Prostate gland (tissue), 2 donors: ENCODE measurements around the gene CHPF.

Experiments used
- CTCF ChIP-seq, 4 experiments: fragments of 200-600 bp in 2 of 4; fragments of 450-650 bp in 2 of 4; sonication (generic) in 2 of 4; IDR thresholded peaks; 1 replicate in 3 of 4; 2 replicates in 1 of 4; pipeline ENCODE4 v1.5.1; 2016 to 2019; ENCODE audit warnings: antibody characterized with exemption in 4 of 4, mild to moderate bottlenecking in 2 of 4, moderate library complexity in 2 of 4
- POLR2A ChIP-seq: fragments of 450-650 bp; IDR thresholded peaks from one replicate; pipeline ENCODE4 v1.6.1; 2016; ENCODE audit warnings: antibody characterized with exemption, mild to moderate bottlenecking

- TF ChIP-seq POLR2A (no peak), CTCF (IDR thresholded peaks at IDR 0.05) (no peak)
Measured at GRCh38 chr2:219554350-219554749, 10.7 kb upstream of the CHPF start.
